A549 treated with GW870086 at 1 μM for 4 hours (cell line): ENCODE results near the gene LLGL1. TPM values are rescaled to one million over a fixed set of nuclear protein-coding genes. Genes with fewer than 3 reads are reported as not detected.

Experiments
- total RNA-seq: library from RNA; stranded (reverse); fragments of 200-300 nt; extraction: Qiagen RNA extraction; gene quantifications from 5 replicates; pipeline ENCODE4 v1.2.3, GENCODE V29; 2022; ENCODE audit warnings: low read depth

LLGL1 gene
- total RNA-seq: 11.9 to 16.5 TPM (median 14.9 TPM) in 5 replicates

DNA sequence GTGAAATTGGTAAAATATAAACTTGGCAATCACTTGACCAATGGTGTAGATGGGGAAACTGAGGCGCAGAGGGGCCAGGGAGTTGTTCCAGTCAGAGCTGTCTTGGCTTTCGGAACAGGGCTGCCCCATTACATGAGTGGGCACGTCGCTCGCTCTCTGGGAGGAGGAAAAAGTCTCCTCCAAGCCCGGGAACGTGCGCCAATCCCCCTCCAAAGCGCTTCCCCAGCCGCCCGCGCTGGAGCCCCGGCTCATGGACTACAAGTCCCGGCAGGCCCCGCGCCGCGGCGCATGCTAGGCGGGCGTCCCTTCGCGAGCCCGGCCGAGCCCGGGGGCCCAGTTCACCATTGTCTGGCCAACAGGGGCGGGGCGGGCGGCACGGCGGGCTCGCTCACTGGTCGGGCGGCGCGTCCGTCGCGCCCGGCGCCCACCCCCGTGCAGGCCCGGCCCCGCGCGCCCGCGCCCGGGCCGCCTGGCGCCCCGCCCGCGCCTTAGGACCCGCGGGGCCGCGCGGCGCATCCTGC is at the start of gene LLGL1:
Gene LLGL1 (plus strand): TSS at position 515 of the 521 bp plus-strand sequence. CDS start 48 bp downstream, outside the sequence.

DNA sequence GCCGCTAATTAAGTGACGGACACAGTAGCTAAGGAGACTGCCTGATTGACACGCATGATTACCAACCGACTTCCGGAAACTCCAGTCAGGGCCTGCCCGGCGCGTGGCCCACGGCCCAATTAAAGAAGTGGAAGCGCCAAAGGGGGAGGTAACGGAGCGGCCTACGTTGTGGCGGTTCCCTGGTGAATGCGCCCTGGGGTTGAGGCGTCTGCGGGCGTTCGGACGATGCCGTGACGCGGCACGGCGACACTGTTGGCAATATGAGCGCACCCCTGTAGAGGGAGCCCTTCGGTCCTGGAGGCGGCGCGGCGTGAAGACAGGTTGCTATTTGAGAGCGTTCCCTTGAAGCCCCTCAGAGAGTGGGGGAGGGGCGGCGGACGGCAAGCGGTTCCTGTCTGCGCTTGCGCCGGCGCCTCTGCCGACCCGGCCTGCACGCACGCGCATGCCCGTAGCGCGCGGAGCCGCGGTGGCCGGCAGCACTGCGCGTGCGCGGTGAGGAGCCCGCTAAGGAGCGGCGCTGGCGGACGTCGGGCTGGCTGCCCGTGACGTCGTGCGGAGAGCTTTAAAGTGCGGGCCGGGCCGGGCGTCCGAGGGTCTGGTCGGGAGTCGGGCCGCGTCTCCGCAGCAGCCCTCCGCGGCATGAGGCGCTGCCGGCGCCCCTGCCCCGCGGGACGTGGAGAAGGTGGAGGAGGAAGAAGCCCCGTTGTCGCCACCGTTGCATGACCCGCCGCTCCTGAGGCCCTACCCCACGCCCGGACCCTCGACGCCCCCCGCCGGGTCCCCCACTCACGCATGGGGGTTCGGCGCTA is 41.9 kb upstream of the LLGL1 start, which contains the start of gene ALKBH5:
Gene ALKBH5 (plus strand): TSS at position 495 of the 809 bp plus-strand sequence. CDS start 416 bp downstream, outside the sequence.

DNA sequence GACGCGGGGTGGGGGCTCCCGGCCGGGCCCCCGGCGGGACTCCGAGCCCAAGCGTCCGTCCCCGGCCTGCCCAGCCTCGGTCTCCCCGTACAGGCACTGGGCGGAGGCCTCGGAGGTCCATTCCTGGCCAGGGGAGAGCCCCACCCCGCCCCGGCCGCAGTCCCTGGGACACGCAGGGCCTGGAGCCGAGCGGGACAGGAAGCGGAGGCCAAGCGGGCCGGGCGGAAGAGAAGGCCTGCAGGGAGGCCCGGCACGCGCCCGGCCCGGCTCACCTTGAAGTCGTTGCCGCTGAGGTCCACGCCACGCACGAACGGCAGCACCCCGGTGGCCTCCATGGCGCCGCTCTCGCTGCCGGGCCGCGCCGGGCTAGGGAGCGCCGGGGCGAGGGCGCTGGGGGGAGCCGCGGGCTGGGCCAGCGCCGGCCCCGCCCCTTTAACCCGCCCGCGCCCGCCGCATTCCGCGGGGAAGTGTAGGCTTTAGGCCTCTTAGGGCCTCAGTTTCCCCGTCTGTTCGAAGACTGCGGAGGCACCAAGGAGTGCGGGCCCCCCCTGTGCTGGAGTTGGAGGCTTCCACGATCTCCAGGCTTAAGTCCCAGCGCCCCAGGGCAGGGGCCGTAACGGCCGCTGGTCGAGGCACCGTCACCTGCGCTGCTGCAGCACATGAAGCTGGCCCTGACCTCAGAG is 33.1 kb downstream of the LLGL1 start, which contains the start of gene FLII:
Gene FLII (minus strand): TSS at position 383 of the 683 bp plus-strand sequence. CDS start 48 bp downstream, at position 335.

DNA sequence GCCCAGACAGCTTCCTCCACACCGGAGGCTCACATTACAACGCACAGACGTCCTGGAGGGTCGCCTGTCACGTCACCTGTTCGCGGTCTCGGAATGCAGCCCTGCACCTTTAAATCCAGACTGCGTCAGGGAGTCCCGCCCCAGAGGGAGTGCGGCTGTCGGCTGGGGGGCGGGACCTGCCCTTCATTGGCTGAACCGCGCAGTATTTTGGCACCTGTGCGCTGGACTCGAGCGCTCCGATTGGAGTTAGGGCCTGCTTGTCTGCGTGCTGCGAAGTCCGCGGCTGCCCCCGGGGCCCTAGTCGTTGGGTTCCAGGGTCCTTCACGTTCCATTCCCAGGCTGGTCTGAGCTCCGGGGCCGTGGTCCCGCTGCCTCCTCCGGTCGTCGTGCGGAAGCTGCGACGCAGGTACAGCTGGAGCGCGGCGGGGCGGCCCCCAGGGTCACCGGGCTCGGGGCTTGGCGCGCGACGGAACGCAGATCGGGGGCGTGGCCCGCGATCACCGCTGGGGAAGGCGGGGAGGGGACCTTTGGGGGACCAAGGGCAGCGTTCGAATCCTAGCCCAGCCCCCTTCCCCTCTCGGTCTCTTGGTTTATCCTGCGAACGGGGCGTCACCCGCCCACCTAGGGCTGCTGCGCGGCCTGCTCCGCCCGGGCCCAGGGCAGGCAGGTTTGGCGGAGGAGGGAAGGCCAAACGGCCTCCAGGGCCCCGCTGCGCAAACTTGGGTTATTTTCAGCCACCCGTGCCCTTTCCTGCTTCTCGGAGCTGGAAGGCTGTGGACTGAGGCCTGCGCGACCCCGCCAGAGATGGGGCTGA is 35.1 kb downstream of the LLGL1 start, which contains the start of gene MIEF2:
Gene MIEF2 (plus strand): TSS at position 331 of the 814 bp plus-strand sequence. CDS start 2,059 bp downstream, outside the sequence.

Other genes starting within 250 kb of the LLGL1 start
- gene ATPAF2, start 186.5 kb upstream of the LLGL1 start, total RNA-seq: 18.8 to 31.5 TPM (median 26.6 TPM) in 5 replicates
- 8.5 to 11.9 TPM (median 10.7 TPM) in 5 replicates for gene GID4, start 186.2 kb upstream of the LLGL1 start, total RNA-seq
- gene DRG2, start 137.7 kb upstream of the LLGL1 start, total RNA-seq: 43.1 to 53.9 TPM (median 50.9 TPM) in 5 replicates
- 0.28 to 1.1 TPM (median 0.71 TPM) in 5 replicates for gene MYO15A, start 116.9 kb upstream of the LLGL1 start, total RNA-seq
- gene ALKBH5, start 41.8 kb upstream of the LLGL1 start, total RNA-seq: 47.1 to 54.5 TPM (median 51.4 TPM) in 5 replicates
- 214 to 246 TPM (median 235 TPM) in 5 replicates for gene FLII, start 33.1 kb downstream of the LLGL1 start, total RNA-seq
- gene MIEF2, start 35.0 kb downstream of the LLGL1 start, total RNA-seq: 5.7 to 10.2 TPM (median 8.8 TPM) in 5 replicates
- 29.7 to 38.5 TPM (median 35.3 TPM) in 5 replicates for gene TOP3A, start 89.4 kb downstream of the LLGL1 start, total RNA-seq
- 14.8 to 16.5 TPM (median 15.5 TPM) in 5 replicates for gene SMCR8, start 89.7 kb downstream of the LLGL1 start, total RNA-seq
- 44.4 to 48.9 TPM (median 45.4 TPM) in 5 replicates for gene SHMT1, start 137.9 kb downstream of the LLGL1 start, total RNA-seq
- gene EVPLL, start 152.1 kb downstream of the LLGL1 start, total RNA-seq: not detected in 5 replicates